MCF 10A (cell line): Measurements from ENCODE around the gene NRK. TPM values are rescaled to one million over a fixed set of nuclear protein-coding genes. Genes with fewer than 3 reads are reported as not detected.

Source experiments
- BruUV-seq: library from RNA; stranded (reverse); fragments of 400-500 nt; replicated peaks from 2 replicates; lab custom pipeline; 2021; lab: Mats Ljungman, UMichigan
- CTCF ChIA-PET: fragments of 300-600 bp; sonication (Branson Sonifier 250); formaldehyde crosslinking; extraction: SDS; loops from one replicate; lab custom pipeline; 2021; ENCODE audit warnings: antibody characterized with exemption, inconsistent platforms; lab: Yijun Ruan, JAX
- POLR2A ChIA-PET: fragments of 300-600, 350-650 bp; sonication (Branson Sonifier 250); formaldehyde crosslinking; extraction: SDS; loops from one replicate; lab custom pipeline; 2020; ENCODE audit warnings: antibody characterized with exemption, inconsistent platforms; lab: Yijun Ruan, JAX
- DNase-seq: peaks from one replicate; pipeline ENCODE4 v3.0.0-alpha.2; 2018; ENCODE audit not compliant: unreplicated experiment
- H3K27ac Mint-ChIP-seq: one replicate; pipeline ENCODE4 v1.8.0; 2022; ENCODE audit warnings: mild to moderate bottlenecking, low read depth, mixed read lengths; ENCODE audit not compliant: unreplicated experiment
- H3K27me3 Mint-ChIP-seq: one replicate; pipeline ENCODE4 v1.8.0; 2022; ENCODE audit warnings: mixed read lengths; ENCODE audit not compliant: insufficient read depth, unreplicated experiment
- H3K36me3 Mint-ChIP-seq: one replicate; pipeline ENCODE4 v1.8.0; 2022; ENCODE audit warnings: mild to moderate bottlenecking, moderate library complexity, mixed read lengths; ENCODE audit not compliant: insufficient read depth, unreplicated experiment
- H3K4me1 Mint-ChIP-seq: one replicate; pipeline ENCODE4 v1.8.0; 2022; ENCODE audit warnings: mixed read lengths; ENCODE audit not compliant: insufficient read depth, unreplicated experiment
- H3K4me3 Mint-ChIP-seq: one replicate; pipeline ENCODE4 v1.8.0; 2022; ENCODE audit warnings: mild to moderate bottlenecking, moderate library complexity, mixed read lengths; ENCODE audit not compliant: unreplicated experiment
- H3K9me3 Mint-ChIP-seq: one replicate; pipeline ENCODE4 v1.8.0; 2022; ENCODE audit warnings: mixed read lengths; ENCODE audit not compliant: unreplicated experiment
- CTCF ChIP-seq: fragments of 200-600 bp; IDR thresholded peaks from one replicate; pipeline ENCODE4 v1.8.0; 2022; ENCODE audit warnings: antibody characterized with exemption, mild to moderate bottlenecking; ENCODE audit not compliant: unreplicated experiment
- intact Hi-C: fragments of 100-400 bp; cut with micrococcal nuclease; formaldehyde crosslinking; loops from 2 replicates; pipeline ENCODE4 v1.14.1; 2022
- total RNA-seq: library from RNA; stranded (reverse); gene quantifications from 2 replicates; pipeline ENCODE4 v1.2.3, GENCODE V29; 2022

NRK gene
- total RNA-seq, 1 experiment from 2014 or later = 0.16 TPM

- no peak for TF ChIP-seq CTCF
- Mint-ChIP-seq H3K9me3 (no peaks in the 10 kb centered on the region), H3K4me1 (no peaks in the 10 kb centered on the region), H3K27ac (no peak overlapping the region), H3K36me3 (no peaks in the 10 kb centered on the region), H3K27me3 (peaks cover 55% of the 10 kb centered on the region), H3K4me3 (no peak overlapping the region)
- no TSS peak for BruUV-seq
- ChIA-PET CTCF (no interaction called here), POLR2A (no interaction called here)
- DNase-seq = no peak
- intact Hi-C loops = no loop called here
Measured at GRCh38 chrX:105909576-105909975, 87.2 kb downstream of the NRK start.

DNA sequence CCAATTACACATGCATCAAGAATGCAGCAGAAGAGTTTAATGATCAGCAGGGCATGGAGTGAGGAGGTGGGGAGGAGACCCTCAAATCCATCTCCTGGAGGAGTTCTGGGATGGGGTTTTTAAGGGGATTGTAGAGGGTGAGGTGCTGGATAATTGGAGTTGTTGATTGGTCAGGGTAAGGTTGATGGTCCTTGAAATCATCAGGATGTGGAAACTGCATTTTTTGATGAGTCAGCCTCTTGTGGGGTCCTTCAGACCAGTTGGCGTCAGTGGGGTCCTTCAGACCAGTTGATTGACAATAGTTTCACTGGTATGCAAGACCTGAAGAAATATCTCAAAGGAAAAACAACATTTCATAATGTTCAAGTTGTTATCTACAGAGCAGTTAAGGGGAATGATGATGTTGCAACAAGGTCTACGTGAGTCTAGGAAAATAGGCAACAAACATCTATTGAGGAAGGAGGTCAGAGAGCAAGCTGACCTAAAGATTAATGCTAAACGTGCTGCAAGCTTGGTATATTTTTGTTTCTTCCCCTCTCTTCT is 88.3 kb downstream of the NRK start:
- peaks cover 44% of the 10 kb centered on the region for H3K27me3 Mint-ChIP-seq
- DNase-seq = no peak
- H3K27ac Mint-ChIP-seq = no peak overlapping the region
- no peak overlapping the region for H3K4me3 Mint-ChIP-seq
- ChIA-PET POLR2A (no interaction called here), CTCF (no interaction called here)
- intact Hi-C loops = no loop called here
- BruUV-seq = no TSS peak
- H3K36me3 Mint-ChIP-seq = no peaks in the 10 kb centered on the region
- no peak for TF ChIP-seq CTCF
- no peaks in the 10 kb centered on the region for H3K9me3 Mint-ChIP-seq
- no peaks in the 10 kb centered on the region for H3K4me1 Mint-ChIP-seq

- H3K9me3 Mint-ChIP-seq = peaks cover 10% of the 10 kb centered on the region
- H3K4me1 Mint-ChIP-seq = no peaks in the 10 kb centered on the region
- no peaks in the 10 kb centered on the region for H3K36me3 Mint-ChIP-seq
- BruUV-seq = no TSS peak
- CTCF ChIA-PET = no interaction called here
- no peak overlapping the region for H3K4me3 Mint-ChIP-seq
- TF ChIP-seq CTCF = no peak
- no peak for DNase-seq
- peaks cover 32% of the 10 kb centered on the region for H3K27me3 Mint-ChIP-seq
- no peak overlapping the region for H3K27ac Mint-ChIP-seq
- POLR2A ChIA-PET = no interaction called here
- intact Hi-C loops = no loop called here
Measured at GRCh38 chrX:105945266-105945665, 122.9 kb downstream of the NRK start.

DNA sequence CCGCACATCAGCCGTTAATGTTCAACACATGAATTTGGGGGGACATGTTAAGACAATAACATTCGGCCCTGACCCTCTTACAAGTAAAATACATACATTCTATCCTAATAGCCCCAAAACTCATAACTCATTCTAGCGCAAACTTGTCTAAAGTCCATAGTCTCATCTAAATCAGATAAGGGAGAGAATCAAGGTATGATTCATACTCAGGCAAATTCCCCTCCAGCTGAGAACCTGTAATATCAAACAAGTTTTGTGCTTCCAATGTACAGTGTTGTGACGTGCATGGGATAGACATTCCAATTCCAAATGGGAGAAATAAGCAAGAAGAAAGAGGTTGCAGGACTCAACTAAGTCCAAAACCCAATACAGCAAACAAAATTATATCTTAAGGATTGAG is 147.1 kb downstream of the NRK start:
- no peak for TF ChIP-seq CTCF
- H3K4me1 Mint-ChIP-seq = peaks cover 11% of the 10 kb centered on the region
- CTCF ChIA-PET = no interaction called here
- H3K27me3 Mint-ChIP-seq = peaks cover 51% of the 10 kb centered on the region
- intact Hi-C loops = no loop called here
- BruUV-seq = no TSS peak
- POLR2A ChIA-PET = no interaction called here
- H3K9me3 Mint-ChIP-seq = no peaks in the 10 kb centered on the region
- H3K27ac Mint-ChIP-seq = no peak overlapping the region
- no peak overlapping the region for H3K4me3 Mint-ChIP-seq
- no peaks in the 10 kb centered on the region for H3K36me3 Mint-ChIP-seq
- no peak for DNase-seq
